ENCODE results near the gene EQTN. TPM values are rescaled to one million over a fixed set of nuclear protein-coding genes. Genes with fewer than 3 reads are reported as not detected.
"Not testable (repeated sequence)": the region's sequence is repeated elsewhere in the genome, so short reads cannot be mapped to it uniquely, and the experiment has no call there.

The EQTN gene
- total RNA-seq, 1 experiment from 2014 or later: not detected

DNA sequence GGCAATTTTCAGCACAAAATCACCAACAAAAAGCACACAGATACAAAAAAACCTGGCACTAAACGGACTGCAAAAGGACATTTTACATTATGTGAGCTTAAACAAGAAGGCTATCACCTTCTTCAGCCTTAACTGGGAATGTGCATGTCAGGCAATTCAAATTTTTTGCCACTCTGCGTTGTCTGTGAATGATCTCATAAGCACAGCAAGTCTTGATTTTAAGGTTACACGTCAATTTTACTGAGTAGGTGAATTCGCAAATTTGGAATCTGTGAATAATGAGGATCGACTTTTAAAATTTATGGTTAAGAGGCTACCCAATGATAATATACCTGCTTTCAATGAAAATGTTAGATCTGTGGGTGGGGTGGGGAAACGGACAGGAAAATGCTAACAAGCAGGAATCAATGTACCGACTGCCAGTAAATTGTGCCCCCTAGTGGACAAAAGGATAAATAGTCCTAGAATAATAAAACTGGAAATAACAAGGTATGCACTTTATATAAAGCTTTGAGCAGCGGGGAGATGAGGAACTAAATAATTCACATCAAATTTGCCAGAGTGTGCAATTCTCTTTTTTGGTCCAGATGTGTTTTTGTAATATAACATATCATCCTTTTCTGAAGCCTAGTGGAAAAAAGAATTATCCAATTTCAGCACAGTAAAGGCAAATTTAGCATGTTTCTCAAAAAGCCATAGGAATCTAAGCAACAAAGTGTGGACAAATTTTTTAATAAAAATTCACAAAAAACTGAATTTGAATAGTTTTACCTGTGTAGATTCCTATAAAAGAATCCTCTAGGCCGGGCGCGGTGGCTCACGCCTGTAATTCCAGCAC lies 20.5 kb downstream of the EQTN start:
- H3K4me1 ChIP-seq: no peaks in the 10 kb centered on the region
- no peaks in the 10 kb centered on the region for H3K9me3 ChIP-seq (replicated peaks)
- DNase-seq: peak in 1 of 2 experiments; percentile 71
- no peaks in the 10 kb centered on the region for H3K36me3 ChIP-seq
- H3K27me3 ChIP-seq: no peaks in the 10 kb centered on the region
- H3K4me3 ChIP-seq: no peak overlapping the region
- no peak overlapping the region for H3K27ac ChIP-seq

DNA sequence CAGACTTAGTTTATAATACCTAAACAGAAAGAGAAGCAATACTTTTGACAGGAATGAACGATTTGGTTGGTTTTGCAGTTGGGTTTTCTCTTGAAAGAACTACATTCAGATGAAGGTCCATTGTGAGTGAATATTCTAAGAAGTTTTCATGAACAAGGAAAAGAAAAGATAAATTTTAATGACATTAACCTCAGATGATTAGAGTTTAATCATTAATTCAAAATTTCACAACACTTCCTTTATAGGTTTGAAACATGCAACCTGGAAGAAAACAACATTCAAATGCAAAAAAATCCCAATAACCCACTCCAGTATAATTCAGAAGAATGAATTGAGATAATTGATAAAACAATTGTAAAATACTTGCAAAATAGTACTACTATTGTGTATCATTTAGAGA lies 23.8 kb downstream of the EQTN start:
- Histone ChIP-seq H3K4me3 (no peak overlapping the region), H3K27ac (no peak overlapping the region), H3K4me1 (no peaks in the 10 kb centered on the region), H3K9me3 (replicated peaks) (no peaks in the 10 kb centered on the region), H3K27me3 (no peaks in the 10 kb centered on the region), H3K36me3 (no peaks in the 10 kb centered on the region)
- no peak for DNase-seq

DNA sequence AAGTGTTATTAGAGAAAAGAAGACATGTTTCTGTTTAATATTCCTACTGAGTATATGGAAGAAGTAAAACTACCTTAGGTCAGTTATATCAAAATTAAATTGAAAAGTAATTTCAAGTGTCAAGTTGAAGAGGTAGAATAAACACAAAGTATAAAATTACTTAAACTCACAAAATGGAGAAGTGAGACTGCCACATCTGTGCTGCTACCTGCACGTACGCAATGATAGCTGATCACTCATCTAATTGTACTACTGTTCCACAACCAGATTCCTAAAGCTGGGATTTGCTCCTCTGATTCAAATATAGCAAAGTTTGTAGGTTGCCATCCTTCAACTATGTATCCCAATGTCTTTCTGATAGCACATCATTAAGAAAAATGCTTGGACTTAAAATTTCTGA lies 24.8 kb downstream of the EQTN start:
- no peak overlapping the region for H3K27ac ChIP-seq
- no peaks in the 10 kb centered on the region for H3K9me3 ChIP-seq (replicated peaks)
- H3K4me3 ChIP-seq: no peak overlapping the region
- no peaks in the 10 kb centered on the region for H3K36me3 ChIP-seq
- DNase-seq: no peak
- no peaks in the 10 kb centered on the region for H3K27me3 ChIP-seq
- H3K4me1 ChIP-seq: no peaks in the 10 kb centered on the region

DNA sequence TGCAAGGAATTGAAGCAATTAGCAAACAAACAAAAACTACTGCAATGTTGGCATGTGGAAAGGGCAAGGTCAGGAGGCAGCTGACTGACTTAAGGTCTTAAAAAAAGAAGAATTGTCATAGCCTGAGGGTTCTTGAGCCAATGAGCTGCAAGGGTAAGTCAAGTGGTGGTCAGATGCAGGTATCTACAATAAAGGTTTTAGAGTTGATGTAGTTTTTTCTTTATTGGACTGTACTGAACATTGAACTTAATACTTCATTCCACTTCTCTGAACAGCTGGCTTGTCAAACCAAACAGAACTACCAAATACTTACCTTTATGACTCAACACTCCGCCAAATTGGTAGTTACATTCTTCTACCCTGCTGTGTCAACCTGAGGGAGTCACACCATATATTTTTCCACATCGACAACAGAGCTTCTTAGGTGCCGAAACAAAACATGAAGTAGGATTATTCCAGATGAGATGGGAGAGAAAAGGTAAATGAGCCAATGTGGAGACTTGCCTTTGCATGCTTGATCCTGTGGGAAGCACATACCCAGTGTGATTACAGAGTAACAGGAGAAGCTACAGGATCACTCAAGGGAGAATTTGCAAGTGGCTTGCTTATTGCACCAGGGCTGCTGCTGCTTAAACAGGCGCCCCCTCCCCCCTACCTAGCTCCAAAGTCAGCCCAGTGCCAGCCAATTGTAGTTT lies 35.3 kb downstream of the EQTN start:
- no peak for DNase-seq
- H3K9me3 ChIP-seq (replicated peaks): no peaks in the 10 kb centered on the region
- H3K27ac ChIP-seq: no peak overlapping the region
- no peaks in the 10 kb centered on the region for H3K27me3 ChIP-seq
- no peaks in the 10 kb centered on the region for H3K4me1 ChIP-seq
- H3K4me3 ChIP-seq: no peak overlapping the region
- H3K36me3 ChIP-seq: no peaks in the 10 kb centered on the region

DNA sequence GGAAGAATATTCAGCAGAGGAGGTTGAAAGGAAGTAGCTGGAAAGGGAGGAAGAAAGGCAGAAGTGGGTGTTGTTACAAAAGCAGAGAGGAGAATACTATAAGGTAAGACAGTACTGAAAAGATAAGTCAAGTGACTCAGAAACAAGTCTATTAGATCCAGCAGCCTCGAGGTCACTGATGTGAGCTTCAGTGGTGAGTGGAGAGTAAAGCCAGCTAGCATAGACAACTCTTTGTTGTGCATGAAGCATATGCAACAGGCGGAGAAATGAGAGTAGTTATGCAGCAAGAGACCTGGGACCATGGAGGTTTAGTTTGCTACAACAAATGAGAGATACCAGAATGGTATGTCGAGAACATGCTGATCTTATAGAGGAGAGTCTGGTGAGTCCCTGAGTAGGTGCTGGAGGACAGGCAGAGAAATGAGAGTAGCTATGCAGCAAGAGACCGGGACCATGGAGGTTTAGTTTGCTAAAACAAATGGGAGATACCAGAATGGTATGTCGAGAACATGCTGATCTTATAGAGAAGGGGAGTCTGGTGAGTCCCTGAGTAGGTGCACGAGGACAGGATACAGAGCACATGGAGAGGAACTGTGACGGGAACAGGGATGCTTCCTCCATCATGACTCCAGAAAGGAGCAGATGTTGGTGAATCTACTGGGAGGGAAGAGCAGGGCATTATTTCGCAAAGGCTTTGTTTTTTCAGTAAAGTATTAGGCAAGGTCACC lies 36.0 kb downstream of the EQTN start:
- no peaks in the 10 kb centered on the region for H3K9me3 ChIP-seq (replicated peaks)
- no peaks in the 10 kb centered on the region for H3K4me1 ChIP-seq
- DNase-seq: no peak
- no peak overlapping the region for H3K27ac ChIP-seq
- no peak overlapping the region for H3K4me3 ChIP-seq
- H3K36me3 ChIP-seq: no peaks in the 10 kb centered on the region
- H3K27me3 ChIP-seq: no peaks in the 10 kb centered on the region

DNA sequence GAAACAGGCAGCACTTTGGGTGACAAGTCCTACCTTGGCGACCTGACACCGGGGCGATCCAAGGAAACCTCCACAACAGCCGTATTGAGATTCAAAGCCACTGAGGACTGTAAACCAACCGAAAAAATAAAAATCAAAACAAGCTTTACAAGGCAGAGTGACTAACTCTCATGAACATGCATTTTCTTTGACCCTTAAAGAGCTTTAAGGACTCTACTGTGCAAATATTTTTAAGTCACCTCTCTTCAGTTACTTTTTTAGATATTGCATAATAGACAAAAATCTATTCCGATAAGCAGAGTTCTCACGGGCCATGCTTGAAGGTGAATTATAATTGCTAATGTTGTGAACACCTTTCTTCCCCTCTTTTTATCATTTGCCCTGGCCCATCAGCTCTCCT lies 38.3 kb downstream of the EQTN start:
- DNase-seq: no peak

DNA sequence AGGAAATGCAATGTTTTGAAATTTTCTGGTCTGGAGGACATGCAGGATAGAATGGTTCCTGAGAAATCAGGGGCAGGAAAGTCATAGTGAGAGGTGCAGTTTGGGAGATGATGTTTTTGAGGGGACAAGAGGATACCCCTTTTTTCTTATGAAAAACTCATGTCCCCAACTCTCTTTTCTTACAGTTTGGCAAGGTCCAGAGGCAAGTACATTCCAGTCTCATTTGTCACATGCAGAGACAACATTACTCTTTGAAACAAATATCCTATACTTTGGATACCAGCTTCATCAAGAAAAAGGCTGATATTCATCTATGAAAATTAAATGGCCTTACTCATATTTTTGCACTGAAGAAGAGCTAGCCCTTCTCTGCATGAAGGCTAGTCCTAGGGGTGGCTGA lies 48.2 kb downstream of the EQTN start:
- H3K36me3 ChIP-seq: no peaks in the 10 kb centered on the region
- no peaks in the 10 kb centered on the region for H3K9me3 ChIP-seq (replicated peaks)
- no peak overlapping the region for H3K27ac ChIP-seq
- H3K4me1 ChIP-seq: peaks cover 5% of the 10 kb centered on the region; the same call in 1 of the 2 replicates
- no peak for DNase-seq
- H3K4me3 ChIP-seq: no peak overlapping the region
- no peaks in the 10 kb centered on the region for H3K27me3 ChIP-seq

More for the DNA sequence above, 38.3 kb downstream of the EQTN start:
- Histone ChIP-seq H3K9me3 (replicated peaks) (no peaks in the 10 kb centered on the region), H3K4me3 (no peak overlapping the region), H3K4me1 (no peaks in the 10 kb centered on the region), H3K27ac (no peak overlapping the region), H3K27me3 (no peaks in the 10 kb centered on the region), H3K36me3 (no peaks in the 10 kb centered on the region)

DNA sequence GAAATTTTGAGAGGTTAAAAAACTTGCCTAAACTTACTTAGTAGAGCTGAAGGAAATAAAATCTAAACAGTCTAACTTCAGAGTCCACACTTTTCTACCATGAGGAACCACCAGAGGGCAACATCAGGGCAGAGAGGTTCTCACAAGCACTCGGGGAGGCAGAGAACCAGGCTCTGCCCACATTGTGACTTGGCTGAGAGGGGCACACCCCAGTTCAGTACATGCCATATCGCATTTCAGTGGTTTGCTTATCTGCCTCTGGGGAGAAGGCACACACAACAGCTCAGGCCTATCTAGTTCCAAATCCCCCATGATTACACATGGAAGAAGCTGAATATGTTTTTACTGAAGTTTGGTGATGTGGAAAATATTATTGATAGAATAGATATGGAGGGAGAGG lies 49.2 kb downstream of the EQTN start:
- peak; percentile 50 to 66 for DNase-seq
- Histone ChIP-seq H3K9me3 (replicated peaks) (no peaks in the 10 kb centered on the region), H3K27me3 (no peaks in the 10 kb centered on the region), H3K36me3 (no peaks in the 10 kb centered on the region), H3K27ac (no peak overlapping the region), H3K4me3 (no peak overlapping the region), H3K4me1 (peaks cover 5% of the 10 kb centered on the region; the same call in 1 of the 2 replicates)

DNA sequence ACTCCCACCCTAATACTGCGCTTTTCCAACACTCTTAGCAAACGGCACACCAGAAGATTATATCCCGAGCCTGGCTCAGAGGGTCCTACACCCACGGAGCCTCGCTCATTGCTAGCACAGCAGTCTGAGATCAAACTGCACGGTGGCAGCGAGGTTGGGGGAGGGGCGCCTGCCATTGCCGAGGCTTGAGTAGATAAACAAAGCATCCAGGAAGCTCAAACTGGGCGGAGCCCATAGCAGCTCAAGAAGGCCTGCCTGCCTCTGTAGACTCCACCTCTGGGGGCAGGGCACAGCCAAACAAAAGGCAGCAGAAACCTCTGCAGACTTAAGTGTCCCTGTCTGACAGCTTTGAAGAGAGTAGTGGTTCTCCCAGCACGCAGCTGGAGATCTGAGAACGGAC lies 57.3 kb downstream of the EQTN start:
- not testable (repeated sequence) for H3K9me3 ChIP-seq (replicated peaks); H3K27ac ChIP-seq; H3K27me3 ChIP-seq; H3K4me1 ChIP-seq; H3K4me3 ChIP-seq; H3K36me3 ChIP-seq
- peak in 1 of 2 experiments; percentile 5 for DNase-seq

Other genes with a start within 250 kb of the EQTN start
- gene TEK, start 187.9 kb downstream of the EQTN start, total RNA-seq (2014; rRNA removed; shearing (Covaris generic)): 1.7 and 2.3 TPM in 2 replicates
- gene IFNK, start 227.1 kb upstream of the EQTN start, total RNA-seq (2014; rRNA removed; shearing (Covaris generic)): not detected in 2 replicates
- gene MOB3B, start 232.7 kb upstream of the EQTN start, total RNA-seq (2014; rRNA removed; shearing (Covaris generic)): 0.25 and 0.34 TPM in 2 replicates